Activated CD8-positive, alpha-beta memory T cell treated with anti-CD3 and anti-CD28 coated beads for 24 hours (primary cell): Measurements from ENCODE around the gene CDKAL1.
"Not testable (repeated sequence)": the region's sequence is repeated elsewhere in the genome, so short reads cannot be mapped to it uniquely, and the experiment has no call there.

Experiments
- DNase-seq: peaks from one replicate; pipeline ENCODE4 v3.0.0-alpha.2; 2020

CDKAL1 gene

GRCh38 chr6:20892365-20892764, 358.1 kb downstream of the CDKAL1 start:
- DNase-seq: no peak

- DNase-seq: no peak
These were observed 359.2 kb downstream of the CDKAL1 start for GRCh38 chr6:20893412-20893811.

- DNase-seq: no peak
These were observed 366.3 kb downstream of the CDKAL1 start for GRCh38 chr6:20900389-20901160.

GRCh38 chr6:20905377-20905776, 371.1 kb downstream of the CDKAL1 start:
- DNase-seq: no peak

GRCh38 chr6:20906945-20907344, 372.7 kb downstream of the CDKAL1 start:
- no peak for DNase-seq

- no peak for DNase-seq
These were observed 373.3 kb downstream of the CDKAL1 start for GRCh38 chr6:20907486-20908071.

- DNase-seq: no peak
These were observed 375.4 kb downstream of the CDKAL1 start for GRCh38 chr6:20909621-20910020.

GRCh38 chr6:20911712-20912111, 377.5 kb downstream of the CDKAL1 start:
- no peak for DNase-seq

GRCh38 chr6:20915156-20915555, 380.9 kb downstream of the CDKAL1 start:
- DNase-seq: no peak

- no peak for DNase-seq
These were observed 381.4 kb downstream of the CDKAL1 start for GRCh38 chr6:20915626-20916025.

- no peak for DNase-seq
These were observed 381.8 kb downstream of the CDKAL1 start for GRCh38 chr6:20916086-20916485.

GRCh38 chr6:20918868-20919267, 384.6 kb downstream of the CDKAL1 start:
- no peak for DNase-seq

GRCh38 chr6:20919677-20920385, 385.6 kb downstream of the CDKAL1 start:
- no peak for DNase-seq

- DNase-seq: no peak
These were observed 387.3 kb downstream of the CDKAL1 start for GRCh38 chr6:20921578-20921977.

- no peak for DNase-seq
These were observed 388.5 kb downstream of the CDKAL1 start for GRCh38 chr6:20922743-20923142.

- not testable (repeated sequence) for DNase-seq
These were observed 389.8 kb downstream of the CDKAL1 start for GRCh38 chr6:20924094-20924493.

GRCh38 chr6:20924911-20925543, 390.8 kb downstream of the CDKAL1 start:
- no peak for DNase-seq

GRCh38 chr6:20927130-20927860, 393.0 kb downstream of the CDKAL1 start:
- DNase-seq: no peak

GRCh38 chr6:20929283-20929682, 395.0 kb downstream of the CDKAL1 start:
- DNase-seq: no peak

- no peak for DNase-seq
These were observed 396.8 kb downstream of the CDKAL1 start for GRCh38 chr6:20931093-20931492.

GRCh38 chr6:20931772-20932171, 397.5 kb downstream of the CDKAL1 start:
- no peak for DNase-seq

- DNase-seq: no peak
These were observed 398.0 kb downstream of the CDKAL1 start for GRCh38 chr6:20932284-20932683.
